GM12891 (cell line): Measurements from ENCODE around the gene SPATA33.

ENCODE experiments used
- PAX5 ChIP-seq: IDR thresholded peaks from 2 replicates; pipeline ENCODE4 v1.6.1; 2011; ENCODE audit warnings: low read length, moderate library complexity, mild to moderate bottlenecking; ENCODE audit not compliant: insufficient read depth, severe bottlenecking
- POLR2A ChIP-seq: IDR thresholded peaks from 2 replicates; pipeline ENCODE4 v1.6.1; 2011; ENCODE audit warnings: low read depth, low read length, control low read depth
- POLR2AphosphoS5 ChIP-seq: IDR thresholded peaks from 2 replicates; pipeline ENCODE4 v1.6.1; 2011; ENCODE audit warnings: low read depth, low read length, control low read depth
- POU2F2 ChIP-seq: IDR thresholded peaks from 2 replicates; pipeline ENCODE4 v1.6.1; 2011; ENCODE audit warnings: low read depth, mild to moderate bottlenecking, control low read depth, low read length, moderate library complexity
- SPI1 ChIP-seq: IDR thresholded peaks from 2 replicates; pipeline ENCODE4 v1.6.1; 2011; ENCODE audit warnings: low read depth, low read length, control low read depth
- TAF1 ChIP-seq: IDR thresholded peaks from 2 replicates; pipeline ENCODE4 v1.6.1; 2011; ENCODE audit warnings: low read depth, low read length, control low read depth

- TF ChIP-seq POLR2A = peak; percentile 13
- no peak for TF ChIP-seq POLR2AphosphoS5
- no peak for TF ChIP-seq SPI1
- no peak for TF ChIP-seq TAF1
- TF ChIP-seq POU2F2 = 0 out of 2 replicates have a peak, but pooled peaks have one; percentile 11
- no peak for TF ChIP-seq PAX5
Measured at GRCh38 chr16:89643769-89644300, 13.8 kb upstream of the SPATA33 start.
